ENCODE measurements around the gene NDUFS3.
"Not testable (repeated sequence)": the region's sequence is repeated elsewhere in the genome, so short reads cannot be mapped to it uniquely, and the experiment has no call there.

Gene NDUFS3

DNA sequence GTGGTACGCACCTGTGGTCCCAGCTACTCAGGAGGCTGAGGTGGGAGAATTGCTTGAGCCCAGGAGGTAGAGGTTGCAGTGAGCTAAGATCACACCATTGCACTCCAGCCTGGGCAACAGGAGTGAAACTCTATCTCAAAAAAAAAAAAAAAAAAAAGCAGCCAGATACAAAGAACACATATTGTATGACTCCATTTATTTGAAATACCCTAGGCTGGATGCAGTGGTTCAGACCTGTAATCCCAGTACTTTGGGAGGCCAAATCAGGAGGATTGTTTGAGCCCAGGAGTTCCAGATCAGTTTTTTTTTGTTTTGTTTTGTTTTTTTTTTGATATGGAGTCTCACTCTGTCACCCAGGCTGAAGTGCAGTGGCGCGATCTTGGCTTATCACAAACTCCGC, 16.5 kb upstream of the NDUFS3 start:
- not testable (repeated sequence) for DNase-seq

DNA sequence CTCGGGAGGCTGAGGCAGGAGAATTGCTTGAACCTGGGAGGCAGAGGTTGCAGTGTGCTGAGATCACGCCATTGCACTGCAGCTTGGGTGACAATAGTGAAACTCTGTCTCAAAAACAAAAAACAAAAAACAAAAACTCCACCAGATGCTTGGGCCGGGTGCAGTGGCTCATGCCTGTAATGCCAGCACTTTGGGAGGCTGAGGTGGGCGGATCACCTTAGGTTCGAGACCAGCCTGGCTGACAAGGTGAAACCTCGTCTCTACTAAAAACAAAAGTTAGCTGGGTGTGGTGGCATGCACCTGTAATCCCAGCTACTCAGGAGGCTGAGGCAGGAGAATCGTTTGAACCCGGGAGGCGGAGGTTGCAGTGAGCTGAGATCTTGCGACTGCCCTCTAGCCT, 14.5 kb upstream of the NDUFS3 start:
- DNase-seq, result not testable (repeated sequence)

DNA sequence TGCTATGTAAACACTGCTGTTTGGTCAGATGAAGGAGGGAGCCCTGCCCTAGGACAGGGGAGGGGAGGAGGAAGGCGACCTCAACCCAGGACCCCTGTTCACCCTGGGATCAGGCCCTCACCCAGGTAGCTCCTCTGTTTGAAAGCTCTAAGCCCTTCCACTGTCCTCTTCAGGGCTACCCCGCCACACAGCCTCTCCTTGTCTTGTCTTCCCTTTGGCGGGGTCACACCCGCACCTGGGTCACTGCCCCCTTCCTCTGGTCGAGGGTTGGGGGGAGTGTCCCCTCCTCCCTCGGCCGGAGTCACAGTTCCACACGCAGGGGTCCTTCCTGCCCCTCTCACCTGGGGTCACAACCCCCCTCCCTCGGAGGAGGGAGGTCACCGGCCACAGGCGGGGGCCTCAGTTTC, 13.9 kb upstream of the NDUFS3 start:
- no peak for DNase-seq

DNA sequence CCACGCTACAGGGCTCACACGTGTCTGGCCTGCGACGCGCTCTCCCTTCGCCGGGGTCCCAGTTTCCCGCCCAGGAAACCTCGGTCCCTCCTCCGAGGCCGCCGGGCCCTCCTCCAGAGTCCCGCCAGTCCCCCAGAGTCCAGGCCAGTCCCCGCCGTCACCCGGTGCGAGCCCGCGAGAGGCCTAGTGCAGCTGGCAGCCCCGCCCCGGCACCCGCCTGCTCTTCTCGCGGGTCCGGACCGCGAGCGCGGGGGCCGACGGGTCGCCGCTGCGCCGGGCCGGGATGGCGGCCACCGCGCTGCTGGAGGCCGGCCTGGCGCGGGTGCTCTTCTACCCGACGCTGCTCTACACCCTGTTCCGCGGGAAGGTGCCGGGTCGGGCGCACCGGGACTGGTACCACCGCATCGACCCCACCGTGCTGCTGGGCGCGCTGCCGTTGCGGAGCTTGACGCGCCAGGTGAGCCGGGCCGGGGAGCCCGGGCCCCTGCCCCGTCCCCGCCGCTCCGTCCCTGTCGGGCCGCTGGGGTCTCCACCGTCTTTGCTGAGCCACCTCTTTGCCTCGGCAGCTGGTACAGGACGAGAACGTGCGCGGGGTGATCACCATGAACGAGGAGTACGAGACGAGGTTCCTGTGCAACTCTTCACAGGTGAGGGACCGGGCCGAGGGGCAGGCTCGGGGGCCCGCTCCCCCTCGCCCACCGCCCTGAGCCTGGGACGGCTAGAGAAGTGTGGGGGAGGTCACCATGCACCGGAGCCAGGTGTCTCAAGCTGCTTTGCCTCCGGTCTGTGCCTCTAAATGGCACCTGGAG, 13.3 kb upstream of the NDUFS3 start, which contains the start of gene PTPMT1:
PTPMT1 (plus strand) TSS at position 260 of the 809 bp plus-strand sequence; CDS start at position 284, 24 bp downstream.
- DNase-seq, result peak; percentile 35

DNA sequence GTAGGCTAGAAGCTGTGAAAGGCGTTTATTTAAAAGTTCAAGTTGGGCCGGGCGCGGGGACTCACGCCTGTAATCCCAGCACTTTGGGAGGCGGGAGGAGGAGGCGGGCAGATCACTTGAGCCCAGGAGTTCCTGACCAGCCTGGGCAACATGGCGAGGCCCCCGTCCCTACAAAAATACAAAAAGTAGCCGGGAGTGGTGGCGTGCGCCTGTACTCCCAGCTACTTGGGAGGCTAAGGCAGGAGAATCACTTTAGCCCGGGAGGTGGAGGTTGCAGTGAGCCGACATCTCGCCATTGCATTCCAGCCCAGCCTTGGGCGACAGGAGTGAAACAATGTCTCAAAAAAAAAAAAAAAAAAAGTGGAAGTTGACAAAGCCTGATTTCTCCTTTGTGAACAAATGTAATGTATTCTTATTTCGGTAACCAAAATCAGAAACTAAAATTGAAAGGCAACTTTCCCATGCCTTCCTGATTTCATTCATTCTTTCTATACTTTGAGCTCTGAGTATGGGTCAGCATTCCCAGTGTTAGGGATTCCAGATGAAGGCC, 12.7 kb upstream of the NDUFS3 start:
- no peak for DNase-seq

DNA sequence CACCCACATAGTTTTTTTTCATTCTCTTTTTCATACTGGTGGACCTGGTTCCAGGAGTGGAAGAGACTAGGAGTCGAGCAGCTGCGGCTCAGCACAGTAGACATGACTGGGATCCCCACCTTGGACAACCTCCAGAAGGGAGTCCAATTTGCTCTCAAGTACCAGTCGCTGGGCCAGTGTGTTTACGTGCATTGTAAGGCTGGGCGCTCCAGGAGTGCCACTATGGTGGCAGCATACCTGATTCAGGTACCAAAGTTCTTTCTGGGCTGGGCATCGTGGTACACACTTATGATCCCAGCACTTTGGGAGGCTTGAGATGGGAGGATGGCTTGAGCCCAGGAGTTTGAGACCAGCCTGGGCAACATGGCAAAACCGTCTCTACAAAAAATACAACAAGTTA, 9.2 kb upstream of the NDUFS3 start:
- no peak for DNase-seq

DNA sequence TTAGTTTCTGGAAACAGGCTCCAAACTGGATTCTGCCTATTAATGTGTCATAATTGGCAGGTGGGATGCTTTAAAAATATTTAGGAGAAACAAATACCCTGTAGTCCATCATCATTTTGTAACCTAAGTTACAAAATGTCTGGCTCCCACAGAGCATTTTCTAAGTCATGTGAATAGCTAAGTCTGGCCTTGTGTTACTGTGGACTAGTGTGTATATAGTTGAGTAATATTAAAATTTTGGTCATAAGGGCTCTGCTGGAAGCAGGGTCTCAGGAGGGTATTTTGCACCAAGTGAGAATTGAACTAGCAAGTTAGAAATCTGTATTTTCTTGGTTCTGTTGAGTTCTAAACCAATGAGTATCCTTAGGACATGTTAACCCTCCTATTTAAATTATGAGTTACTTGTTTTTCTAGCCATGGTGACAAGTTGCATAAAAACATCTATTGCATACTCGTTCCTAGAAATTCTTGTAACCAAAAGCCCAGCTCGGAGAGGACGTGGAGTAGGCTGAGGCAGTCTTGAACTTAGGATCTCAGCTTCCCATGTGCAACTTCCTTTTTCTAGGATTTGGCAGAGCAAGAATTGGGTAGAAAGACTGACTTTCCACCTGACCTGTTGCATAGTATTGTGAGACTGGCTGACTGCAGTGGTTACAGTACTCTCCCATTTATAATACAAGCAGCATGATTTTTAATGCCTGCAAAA, 8.1 kb upstream of the NDUFS3 start:
- no peak for DNase-seq

DNA sequence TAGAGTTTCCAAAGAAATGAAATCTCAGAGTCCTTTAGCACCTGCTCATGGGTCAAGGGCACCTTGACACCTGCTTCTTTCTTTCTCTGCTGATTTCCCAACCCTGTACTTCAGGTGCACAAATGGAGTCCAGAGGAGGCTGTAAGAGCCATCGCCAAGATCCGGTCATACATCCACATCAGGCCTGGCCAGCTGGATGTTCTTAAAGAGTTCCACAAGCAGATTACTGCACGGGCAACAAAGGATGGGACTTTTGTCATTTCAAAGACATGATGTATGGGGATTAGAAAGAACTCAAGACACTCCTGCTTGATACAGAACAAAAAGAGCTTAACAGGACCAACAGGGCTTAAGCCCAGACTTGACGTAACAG, 7.5 kb upstream of the NDUFS3 start:
- no peak for DNase-seq

DNA sequence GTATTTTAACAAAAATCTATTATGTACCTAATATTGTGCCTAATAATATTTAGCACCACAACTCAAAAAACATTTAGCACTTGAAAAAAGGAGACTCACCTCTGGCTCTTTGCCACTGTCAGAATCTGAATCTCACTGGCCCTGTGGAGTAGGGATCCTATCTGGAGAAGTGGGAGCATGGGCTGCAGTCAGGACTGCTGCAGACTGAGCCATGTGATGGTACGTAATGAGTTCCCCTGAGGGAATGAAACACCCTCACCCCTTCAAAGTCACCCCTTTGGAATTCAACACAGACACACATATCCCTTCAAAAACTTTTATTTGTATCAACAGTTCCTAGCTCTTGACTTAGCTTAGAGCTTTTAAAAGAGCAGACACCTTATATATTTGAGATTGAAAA, 7.0 kb upstream of the NDUFS3 start:
- DNase-seq, result no peak

DNA sequence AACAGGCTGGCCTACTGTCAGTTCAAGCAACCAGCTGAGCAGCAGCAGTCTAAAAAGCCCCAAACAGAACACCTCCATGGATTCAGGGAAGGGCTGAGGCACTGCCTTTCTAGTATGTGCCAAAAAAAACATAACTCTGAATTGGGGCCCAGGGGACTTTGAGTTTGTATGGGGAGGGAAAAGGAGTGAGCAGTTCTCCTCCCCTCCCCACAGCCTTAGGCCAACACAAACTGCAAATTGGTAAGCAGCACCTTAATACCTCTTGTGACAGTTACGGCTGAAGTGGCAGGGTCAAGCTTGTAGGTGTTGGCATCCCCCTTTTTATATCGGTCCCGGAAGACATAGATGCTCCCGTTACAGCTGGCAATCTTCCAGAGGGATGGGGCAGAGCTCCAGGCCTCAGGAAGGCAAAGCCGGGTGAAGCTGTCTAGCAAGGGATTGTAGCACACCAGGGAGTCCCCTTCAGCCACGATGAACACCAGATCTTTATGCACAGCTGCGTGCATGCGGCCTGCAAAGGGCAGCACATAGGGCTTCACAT, 6.1 kb upstream of the NDUFS3 start:
- no peak for DNase-seq

DNA sequence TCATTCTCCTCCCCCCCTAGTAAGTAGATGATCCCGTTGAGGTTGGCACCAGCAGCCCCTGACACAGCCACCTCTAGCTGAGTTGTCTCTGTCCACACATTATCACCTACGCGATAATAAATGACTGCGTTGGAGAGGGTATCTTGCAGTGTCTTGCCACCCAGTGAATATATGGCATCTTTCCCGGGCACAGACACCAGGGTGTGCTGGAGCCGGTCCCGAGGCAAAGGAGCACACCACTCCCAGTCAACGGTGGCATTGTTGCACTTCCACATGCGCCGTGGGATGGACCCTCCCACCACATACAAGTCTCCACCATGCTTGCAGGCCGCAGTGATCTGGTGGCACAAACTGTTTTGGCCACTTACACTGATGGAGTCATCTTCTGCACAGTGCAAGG, 5.6 kb upstream of the NDUFS3 start:
- DNase-seq, result no peak

DNA sequence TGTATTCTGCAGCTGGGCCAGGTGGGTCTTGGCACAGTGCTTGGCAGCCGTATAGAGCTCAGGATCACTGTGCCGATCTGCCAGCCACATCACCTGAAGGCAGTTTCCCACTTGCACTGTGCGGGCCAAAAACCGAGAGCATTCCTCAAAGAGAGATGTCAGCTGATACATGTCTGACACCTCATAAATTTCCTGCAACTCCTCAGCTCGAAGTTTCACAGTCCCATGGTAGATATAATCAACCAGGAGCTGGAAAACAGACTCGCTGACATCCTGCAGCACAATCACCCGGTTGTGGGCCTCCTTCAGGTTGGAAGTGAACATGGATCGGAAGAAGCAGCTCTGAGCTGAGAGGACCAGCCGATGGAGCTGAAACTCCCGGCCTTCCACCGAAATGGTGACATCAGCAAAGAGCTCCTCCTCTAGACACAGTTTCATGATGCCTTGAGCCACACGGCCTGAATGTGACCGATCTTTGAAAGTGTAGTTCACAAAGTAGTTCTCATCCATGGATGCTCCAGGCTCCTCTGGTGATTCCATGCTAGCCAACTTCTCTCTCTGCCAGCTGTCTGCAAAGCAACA, 1.3 kb upstream of the NDUFS3 start:
- no peak for DNase-seq

DNA sequence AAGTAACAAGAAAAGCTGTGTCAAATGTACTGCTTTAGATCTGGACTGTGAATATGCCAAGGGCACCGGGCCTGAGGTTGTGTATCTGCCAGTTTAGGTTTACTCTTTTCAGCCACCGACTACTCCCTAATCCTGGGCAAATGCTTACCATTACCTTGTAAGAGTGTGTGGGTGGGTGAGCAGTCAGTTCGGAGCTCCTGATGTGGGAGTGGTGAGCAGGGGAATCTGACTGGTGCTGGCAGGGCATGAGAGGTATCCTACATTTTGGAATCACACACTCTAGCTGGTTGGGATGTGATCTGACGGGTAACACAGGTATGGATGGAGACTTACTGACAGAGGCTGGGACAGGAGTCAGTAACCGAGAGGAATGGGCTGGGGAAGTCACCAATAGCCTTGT, 5.0 kb downstream of the NDUFS3 start:
- no peak for DNase-seq

DNA sequence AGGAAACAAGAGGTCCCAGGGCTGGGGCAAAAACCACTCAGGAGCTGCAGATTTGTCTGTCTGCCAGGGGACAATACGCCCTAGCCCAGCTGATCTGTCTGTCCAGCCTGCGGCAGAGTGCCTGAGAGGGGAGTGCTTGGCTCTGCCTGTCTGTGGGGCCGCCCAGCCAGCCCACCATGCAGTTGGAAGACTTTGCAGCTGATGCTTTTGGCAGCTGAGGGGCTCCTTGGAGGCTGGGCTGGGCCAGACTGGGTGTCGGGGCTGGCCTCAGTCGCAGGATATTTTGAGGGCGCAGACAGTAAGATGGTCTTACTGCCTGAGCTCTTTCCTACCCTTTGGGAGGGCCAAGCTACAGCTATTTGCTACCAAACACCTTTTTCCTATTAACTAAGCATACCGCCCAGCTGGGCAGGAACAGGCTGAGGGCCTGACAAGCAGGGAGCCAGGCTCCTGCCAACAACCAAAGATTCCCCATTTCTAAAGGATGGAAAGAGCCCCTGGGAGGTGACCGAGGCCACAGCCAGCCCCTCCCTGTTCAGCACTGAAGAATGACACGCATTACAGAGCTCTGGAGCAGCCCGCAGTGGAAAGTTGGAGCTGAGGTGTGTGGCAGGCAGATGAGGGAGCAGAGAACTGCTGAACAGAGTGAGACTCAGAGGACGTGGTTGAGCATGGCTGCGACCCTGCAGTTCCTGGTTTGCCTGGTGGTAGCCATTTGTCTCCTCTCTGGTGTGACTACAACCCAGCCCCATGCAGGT, 7.4 kb downstream of the NDUFS3 start, which contains the start of gene FAM180B:
FAM180B (plus strand) TSS at position 581 of the 758 bp plus-strand sequence; CDS start at position 672, 91 bp downstream.
- no peak for DNase-seq

DNA sequence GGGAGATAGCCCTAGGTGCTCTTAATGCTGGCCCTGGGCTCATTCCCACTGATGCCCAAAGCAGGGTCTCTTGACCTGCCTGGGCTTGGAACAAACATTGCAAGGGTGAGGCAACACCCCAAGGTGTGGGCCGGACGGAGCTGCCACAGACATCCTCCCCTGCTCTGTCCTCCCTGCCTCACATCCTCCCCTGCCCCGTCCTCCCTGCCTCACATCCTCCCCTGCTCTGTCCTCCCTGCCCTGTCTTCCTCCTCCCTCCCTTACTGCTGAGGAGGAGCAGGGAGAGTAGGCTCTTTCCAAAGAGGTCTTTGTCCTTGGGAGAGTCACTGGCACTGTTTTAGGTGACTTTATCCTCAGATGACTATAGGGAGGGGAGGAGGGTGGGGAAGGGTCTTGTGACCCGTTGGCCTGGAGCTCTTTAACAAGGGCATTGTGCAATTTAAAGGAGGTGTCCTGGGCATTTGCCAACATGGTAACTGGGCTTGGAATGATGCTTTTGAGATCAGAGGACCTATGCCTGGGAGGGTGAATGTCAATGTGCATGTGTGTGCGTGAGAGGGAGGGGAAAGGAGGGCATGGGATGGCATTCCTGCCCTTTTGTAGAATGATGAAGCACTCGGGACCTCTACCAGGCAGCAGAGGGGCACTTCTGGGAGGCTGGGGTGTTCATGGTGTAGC, 8.3 kb downstream of the NDUFS3 start:
- DNase-seq, result no peak

DNA sequence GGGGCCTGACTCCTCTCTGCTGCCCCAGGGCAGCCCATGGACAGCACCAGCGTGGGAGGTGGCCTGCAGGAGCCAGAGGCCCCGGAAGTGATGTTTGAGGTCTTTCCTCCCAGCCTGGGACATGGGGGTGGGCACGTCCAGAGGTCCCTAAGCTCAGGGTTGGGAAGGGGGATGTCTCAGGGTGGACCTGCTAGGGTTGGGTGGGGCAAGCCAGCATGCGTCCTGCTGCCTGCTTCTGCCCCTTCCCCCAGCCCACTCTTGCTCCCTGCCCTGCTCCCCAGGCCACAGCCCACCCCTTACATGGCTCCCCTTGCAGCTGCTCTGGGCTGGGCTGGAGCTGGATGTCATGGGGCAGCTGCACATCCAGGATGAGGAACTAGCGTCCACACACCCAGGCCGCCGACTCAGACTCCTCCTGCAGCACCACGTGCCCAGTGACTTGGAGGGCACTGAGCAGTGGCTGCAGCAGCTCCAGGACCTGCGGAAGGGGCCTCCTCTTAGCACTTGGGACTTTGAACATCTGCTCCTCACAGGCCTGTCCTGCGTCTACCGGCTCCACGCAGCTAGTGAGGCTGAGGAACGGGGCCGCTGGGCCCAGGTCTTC, 9.0 kb downstream of the NDUFS3 start:
- no peak for DNase-seq

DNA sequence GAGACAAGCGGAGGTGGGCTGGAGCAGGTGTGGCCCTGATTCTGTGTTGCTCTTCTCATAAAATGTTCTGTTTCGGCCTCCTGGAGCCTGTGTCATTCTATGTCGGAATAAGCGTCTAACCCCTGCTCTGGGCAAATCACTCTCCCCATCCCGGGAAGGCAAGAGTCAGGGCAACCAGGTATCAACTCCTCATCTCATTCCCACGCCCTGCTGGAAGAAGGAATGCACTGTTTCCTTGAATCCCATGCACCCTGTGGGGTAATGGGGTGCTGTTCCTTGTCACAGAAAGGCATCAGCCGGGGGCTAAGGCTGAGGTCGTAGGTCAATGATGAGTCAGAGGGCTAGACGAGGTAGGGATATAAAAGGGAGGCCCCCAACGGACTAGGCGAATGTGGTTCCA, 10.2 kb downstream of the NDUFS3 start:
- no peak for DNase-seq

DNA sequence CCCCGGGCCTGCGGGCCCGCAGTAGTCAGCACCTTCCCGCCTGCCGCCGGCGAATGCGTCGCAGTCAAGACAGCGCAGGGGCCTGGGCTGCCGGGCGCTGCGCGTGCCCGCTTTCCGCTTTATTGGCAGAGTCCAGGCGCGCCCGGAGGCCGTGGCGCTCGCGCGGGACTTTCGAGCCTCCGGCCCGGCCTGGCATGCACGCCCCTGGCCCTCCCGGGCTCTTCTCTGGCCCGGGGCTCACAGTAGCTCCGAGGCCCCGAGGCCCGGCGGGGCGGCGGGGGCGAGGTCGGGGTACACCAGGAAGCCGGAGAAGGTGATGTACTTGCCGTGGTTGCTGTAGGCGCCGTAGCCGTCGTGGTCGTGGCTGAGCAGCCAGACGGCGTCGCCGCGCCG, 10.7 kb downstream of the NDUFS3 start:
- DNase-seq, result no peak

DNA sequence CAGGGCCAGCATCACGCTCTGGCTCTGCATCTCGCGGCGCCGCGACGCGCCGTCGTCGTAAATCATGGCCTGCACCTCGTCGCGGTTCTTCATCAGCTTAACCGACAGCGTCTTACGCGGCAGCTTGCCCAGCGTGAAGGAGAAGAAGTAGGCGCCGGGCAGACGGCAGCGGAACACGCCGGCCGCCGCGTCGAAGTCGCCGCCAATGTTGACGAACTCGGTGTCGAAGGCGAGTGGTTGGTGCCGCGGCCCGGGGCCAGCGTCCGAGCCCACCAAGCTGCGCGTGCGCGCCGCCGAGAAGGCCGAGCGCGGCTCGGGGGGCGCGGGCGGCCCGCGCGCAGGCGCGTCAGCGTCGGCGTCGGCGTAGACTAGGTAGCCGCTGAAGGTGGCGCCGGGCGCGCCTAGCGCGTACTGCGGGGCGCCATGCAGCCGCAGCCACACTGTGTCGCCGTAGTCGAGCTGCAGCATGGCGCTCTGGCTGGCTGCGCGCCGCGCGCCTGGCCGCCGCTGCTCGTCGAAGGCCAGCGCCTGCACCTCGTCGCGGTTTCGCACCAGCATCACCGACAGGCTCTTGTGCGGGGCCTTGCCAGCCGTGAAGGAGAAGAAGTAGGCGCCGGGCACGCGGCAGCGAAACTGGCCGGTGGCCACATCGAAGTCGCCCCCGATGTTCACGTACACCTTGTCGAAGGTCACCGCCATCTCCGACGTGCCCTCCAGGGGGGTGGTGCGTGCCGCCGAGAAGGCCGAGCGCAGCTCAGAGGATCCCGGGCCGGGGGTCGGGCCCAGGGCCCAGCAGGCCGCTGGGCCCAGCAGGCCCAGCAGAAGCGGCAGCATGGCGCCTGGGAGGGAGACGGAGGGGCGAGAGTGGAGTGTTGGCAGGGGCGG, 11.3 kb downstream of the NDUFS3 start:
- no peak for DNase-seq

DNA sequence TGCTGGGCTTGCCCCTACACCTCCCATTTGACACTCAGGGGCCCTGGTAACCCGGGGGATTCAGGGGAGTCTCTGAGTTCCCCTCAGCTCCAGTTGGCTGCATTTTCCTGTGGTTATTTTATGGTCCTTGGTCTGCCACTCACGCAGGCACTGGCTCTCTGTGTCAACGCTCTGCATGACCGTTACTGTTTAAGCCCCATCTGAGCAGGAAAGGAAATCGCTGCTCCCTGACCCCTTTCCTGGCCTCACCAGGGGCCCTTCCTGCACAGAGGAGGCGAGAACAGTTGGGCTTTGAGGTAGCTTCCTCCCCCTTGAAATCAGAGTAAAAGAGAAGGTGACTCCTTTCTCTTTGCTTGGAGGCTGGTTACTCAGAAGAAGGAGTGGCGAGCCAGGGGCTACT, 12.9 kb downstream of the NDUFS3 start:
- no peak for DNase-seq

DNA sequence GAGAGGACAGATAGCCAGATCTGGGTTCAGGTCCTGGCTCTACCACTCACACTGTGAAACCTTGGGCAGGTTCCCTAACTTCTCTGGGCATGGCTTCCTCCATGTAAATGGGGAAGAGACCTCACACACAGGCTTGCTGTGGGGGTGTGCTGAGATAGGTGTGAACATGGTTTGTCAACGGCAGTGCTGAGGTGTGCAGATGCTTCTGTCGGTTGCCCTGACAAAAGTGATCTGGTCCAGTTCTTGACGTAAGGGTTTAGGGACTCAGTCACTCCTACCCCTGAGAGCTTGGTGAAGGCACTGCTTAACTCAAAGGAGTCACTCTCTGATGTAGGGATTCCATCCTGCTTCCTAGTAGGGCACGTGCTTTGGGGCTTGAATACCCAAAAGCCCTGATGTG, 13.4 kb downstream of the NDUFS3 start:
- no peak for DNase-seq
